DOHH2 (cell line): Measurements from ENCODE around the gene COL1A1.

Experiments
- CTCF ChIP-seq: fragments of 200-600 bp; sonication (generic); IDR thresholded peaks from one replicate; pipeline ENCODE4 v1.5.1; 2014; ENCODE audit warnings: antibody characterized with exemption, mild to moderate bottlenecking, low read depth, low read length; ENCODE audit not compliant: poor library complexity, severe bottlenecking
- EZH2phosphoT487 ChIP-seq: fragments of 200-600 bp; sonication (generic); IDR thresholded peaks from 2 replicates; pipeline ENCODE4 v1.6.1; 2017; ENCODE audit warnings: borderline replicate concordance, mild to moderate bottlenecking, antibody characterized with exemption, low read length, moderate library complexity, mixed read lengths

- TF ChIP-seq CTCF (no peak), EZH2phosphoT487 (no peak)
Observed at GRCh38 chr17:50175035-50175807, 26.2 kb downstream of the COL1A1 start.
